Measurements from ENCODE around the gene RHOBTB1. TPM values are rescaled to one million over a fixed set of nuclear protein-coding genes. Genes with fewer than 3 reads are reported as not detected.
A peak's percentile ranks its signal among the peaks of the same experiment; 100 is the strongest.

The RHOBTB1 gene
- total RNA-seq, 1 donor from 2014 or later = 11.0 TPM

- no peak for DNase-seq (ENCODE audit: extremely low spot score in 2 of 2)
- Histone ChIP-seq H3K4me1 (peaks cover 22% of the 10 kb centered on the region), H3K27me3 (no peaks in the 10 kb centered on the region), H3K27ac (no peak overlapping the region), H3K9me3 (no peaks in the 10 kb centered on the region), H3K4me3 (no peak overlapping the region), H3K36me3 (no peaks in the 10 kb centered on the region)
- TF ChIP-seq, protein P1, sequence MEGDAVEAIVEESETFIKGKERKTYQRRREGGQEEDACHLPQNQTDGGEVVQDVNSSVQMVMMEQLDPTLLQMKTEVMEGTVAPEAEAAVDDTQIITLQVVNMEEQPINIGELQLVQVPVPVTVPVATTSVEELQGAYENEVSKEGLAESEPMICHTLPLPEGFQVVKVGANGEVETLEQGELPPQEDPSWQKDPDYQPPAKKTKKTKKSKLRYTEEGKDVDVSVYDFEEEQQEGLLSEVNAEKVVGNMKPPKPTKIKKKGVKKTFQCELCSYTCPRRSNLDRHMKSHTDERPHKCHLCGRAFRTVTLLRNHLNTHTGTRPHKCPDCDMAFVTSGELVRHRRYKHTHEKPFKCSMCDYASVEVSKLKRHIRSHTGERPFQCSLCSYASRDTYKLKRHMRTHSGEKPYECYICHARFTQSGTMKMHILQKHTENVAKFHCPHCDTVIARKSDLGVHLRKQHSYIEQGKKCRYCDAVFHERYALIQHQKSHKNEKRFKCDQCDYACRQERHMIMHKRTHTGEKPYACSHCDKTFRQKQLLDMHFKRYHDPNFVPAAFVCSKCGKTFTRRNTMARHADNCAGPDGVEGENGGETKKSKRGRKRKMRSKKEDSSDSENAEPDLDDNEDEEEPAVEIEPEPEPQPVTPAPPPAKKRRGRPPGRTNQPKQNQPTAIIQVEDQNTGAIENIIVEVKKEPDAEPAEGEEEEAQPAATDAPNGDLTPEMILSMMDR (IDR thresholded peaks at IDR 0.05) = no peak
- TF ChIP-seq POLR2A (IDR thresholded peaks at IDR 0.05) (no peak), POLR2AphosphoS5 (IDR thresholded peaks at IDR 0.05; ENCODE audit: insufficient read depth in 1 of 2, low read depth in 1 of 2) (no peak)
- intact Hi-C loops (cut with DNase I) = no loop called here
These were observed 23.3 kb upstream of the RHOBTB1 start for GRCh38 chr10:60967260-60967659.

DNA sequence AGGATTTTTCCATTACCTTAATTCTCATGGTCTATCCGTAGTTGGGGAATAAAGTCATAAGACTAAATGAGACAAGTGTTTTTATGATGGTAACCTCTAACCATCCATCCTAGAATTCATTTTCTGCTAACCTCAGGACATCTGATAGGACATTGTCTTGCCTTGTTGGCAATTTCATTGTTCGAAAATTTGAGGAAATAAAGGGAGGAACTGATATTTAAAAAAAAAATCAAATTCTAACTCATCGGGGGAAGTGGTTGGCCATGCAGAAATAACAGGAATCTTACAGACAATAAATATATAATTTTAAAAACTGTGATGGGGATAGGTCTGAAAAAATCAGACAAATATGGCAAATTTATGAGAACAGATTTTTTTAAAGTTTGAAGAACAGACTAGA is 21.7 kb upstream of the RHOBTB1 start:
- H3K4me3 ChIP-seq = no peak overlapping the region
- H3K27me3 ChIP-seq = no peaks in the 10 kb centered on the region
- H3K27ac ChIP-seq = peak overlapping the region; percentile 79
- H3K4me1 ChIP-seq = peaks cover 22% of the 10 kb centered on the region
- no peaks in the 10 kb centered on the region for H3K9me3 ChIP-seq
- no peak for DNase-seq (ENCODE audit: extremely low spot score in 2 of 2)
- intact Hi-C loops (cut with DNase I) = no loop called here
- TF ChIP-seq, protein P1 (IDR thresholded peaks at IDR 0.05) = no peak
- H3K36me3 ChIP-seq = no peaks in the 10 kb centered on the region

DNA sequence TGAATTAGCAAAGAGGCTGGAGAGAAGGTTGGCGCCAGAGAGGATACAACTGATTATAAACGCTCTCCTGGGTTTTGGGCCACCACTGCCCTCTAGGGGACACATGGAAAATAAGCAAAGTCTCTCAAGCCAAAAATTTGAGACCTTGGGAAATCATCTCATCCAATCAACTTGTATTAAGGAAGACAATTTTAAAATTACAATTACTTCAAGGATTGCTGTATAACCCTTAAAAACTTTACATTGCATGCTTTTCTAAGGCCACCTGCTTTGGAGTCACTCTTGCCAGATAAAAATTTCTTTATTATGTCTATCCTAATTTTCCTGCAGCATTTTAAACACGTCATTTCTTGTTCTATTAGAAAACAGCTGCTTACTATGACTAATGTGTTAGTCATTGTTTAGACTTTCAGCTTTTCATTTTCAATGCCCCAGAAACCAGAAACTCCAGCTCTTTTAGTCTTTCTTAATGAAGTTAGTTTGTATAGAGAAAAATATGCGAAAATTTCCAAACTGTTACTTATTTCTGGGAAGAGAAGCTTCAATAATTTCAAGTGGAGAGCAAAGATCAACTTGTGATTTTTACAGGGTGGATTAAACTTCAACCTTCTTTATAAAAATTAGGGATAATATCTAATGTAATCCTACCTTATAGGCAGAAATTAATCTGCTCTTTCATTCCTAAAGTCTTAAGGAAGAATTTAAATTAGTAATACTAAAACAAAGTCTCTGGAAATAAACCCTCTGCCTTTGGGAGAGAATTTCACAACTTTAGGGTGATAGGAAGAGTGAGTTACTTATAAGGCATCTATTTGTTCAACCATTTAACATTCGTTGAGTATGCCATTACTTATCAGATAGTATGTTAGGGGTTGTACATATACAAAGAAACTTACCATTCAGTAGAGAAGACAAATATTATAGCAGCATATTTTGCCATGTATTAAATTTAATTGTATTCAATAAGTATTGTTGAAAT is 20.6 kb upstream of the RHOBTB1 start:
- intact Hi-C loops (cut with DNase I) = no loop called here
- H3K9me3 ChIP-seq = no peaks in the 10 kb centered on the region
- DNase-seq (ENCODE audit: extremely low spot score in 2 of 2) = no peak
- H3K4me1 ChIP-seq = peaks cover 22% of the 10 kb centered on the region
- no peaks in the 10 kb centered on the region for H3K36me3 ChIP-seq
- H3K27me3 ChIP-seq = no peaks in the 10 kb centered on the region
- no peak overlapping the region for H3K4me3 ChIP-seq
- TF ChIP-seq, protein P1 (IDR thresholded peaks at IDR 0.05) = peak in 2 of 3 experiments; percentile 50 to 84
- TF ChIP-seq POLR2A (IDR thresholded peaks at IDR 0.05) (no peak), POLR2AphosphoS5 (IDR thresholded peaks at IDR 0.05; ENCODE audit: insufficient read depth in 1 of 2, low read depth in 1 of 2) (peak; percentile 35 to 79)
- peak overlapping the region; percentile 79 for H3K27ac ChIP-seq

DNA sequence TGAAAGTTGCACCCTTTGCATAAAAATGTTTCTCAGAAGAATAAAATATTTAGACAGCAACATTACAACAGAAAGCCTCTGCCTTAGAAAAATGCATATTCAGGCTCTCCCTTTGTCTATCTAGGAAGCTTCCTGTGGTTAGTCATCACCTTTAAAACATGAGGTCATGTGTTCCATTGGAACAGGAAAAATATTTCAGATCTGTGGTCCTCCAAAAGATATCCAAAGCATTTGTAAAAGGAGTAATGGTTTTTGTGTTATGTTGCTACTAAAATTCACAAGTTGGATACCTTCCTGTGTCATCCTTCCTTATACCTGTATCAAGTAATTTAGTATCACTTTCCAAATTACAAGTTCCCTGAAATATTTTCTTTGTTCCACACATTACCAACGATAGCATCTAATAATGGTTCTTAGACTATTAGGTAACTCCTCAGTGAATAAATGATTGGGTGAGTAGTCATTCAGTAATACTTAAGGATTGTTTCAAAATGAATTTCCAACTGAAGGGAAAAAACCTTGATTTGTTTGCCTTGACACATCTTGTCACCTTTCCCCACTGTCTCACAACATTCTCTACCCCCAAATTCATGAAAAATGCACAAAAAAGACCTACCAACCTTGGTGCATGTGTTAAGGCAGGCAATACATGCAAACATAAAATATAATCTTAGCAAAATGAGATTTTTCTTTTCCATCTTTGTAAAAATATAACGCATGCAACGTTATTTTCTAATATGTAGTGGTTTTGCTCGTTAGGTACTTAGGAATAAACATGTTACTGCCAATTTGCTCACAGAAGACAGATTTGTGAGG is 19.7 kb upstream of the RHOBTB1 start:
- TF ChIP-seq POLR2AphosphoS5 (IDR thresholded peaks at IDR 0.05; ENCODE audit: insufficient read depth in 1 of 2, low read depth in 1 of 2) = peak in 1 of 2 donors; percentile 7
- TF ChIP-seq, protein P1 (IDR thresholded peaks at IDR 0.05) = no peak
- Histone ChIP-seq H3K36me3 (no peaks in the 10 kb centered on the region), H3K4me3 (no peak overlapping the region), H3K27ac (peak overlapping the region; percentile 79), H3K9me3 (no peaks in the 10 kb centered on the region), H3K27me3 (no peaks in the 10 kb centered on the region), H3K4me1 (peaks cover 22% of the 10 kb centered on the region)
- intact Hi-C loops (cut with DNase I) = no loop called here
- DNase-seq (ENCODE audit: extremely low spot score in 2 of 2) = no peak
